Embryonic facial prominence (tissue), 1 donor: ENCODE data around the gene HSPA8.
"Not testable (repeated sequence)": the region's sequence is repeated elsewhere in the genome, so short reads cannot be mapped to it uniquely, and the experiment has no call there.

Experiments
- DNase-seq: peaks from one replicate; pipeline ENCODE4 v3.0.0-alpha.2; 2016; ENCODE audit errors: extremely low spot score

HSPA8 gene

DNA sequence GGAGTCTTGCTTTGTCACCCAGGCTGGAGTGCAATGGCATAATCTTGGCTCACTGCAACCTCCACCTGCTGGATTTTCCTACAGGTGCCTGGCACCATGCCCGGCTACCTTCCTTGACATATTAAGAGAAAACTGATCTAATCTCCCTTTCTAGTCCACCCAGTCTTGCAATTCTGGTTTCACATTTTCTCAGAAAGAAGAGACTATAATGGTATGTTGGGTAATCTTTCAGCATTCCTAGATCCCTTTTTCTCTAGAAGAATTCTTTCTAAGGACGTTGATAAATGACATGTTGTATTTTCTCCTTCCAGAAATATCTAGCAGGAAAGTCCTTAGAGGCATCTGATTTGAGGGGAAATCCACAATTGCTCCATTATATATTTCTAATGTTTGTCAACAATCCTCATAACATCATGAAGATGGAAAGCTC lies 10.4 kb upstream of the HSPA8 start:
- no peak for DNase-seq

DNA sequence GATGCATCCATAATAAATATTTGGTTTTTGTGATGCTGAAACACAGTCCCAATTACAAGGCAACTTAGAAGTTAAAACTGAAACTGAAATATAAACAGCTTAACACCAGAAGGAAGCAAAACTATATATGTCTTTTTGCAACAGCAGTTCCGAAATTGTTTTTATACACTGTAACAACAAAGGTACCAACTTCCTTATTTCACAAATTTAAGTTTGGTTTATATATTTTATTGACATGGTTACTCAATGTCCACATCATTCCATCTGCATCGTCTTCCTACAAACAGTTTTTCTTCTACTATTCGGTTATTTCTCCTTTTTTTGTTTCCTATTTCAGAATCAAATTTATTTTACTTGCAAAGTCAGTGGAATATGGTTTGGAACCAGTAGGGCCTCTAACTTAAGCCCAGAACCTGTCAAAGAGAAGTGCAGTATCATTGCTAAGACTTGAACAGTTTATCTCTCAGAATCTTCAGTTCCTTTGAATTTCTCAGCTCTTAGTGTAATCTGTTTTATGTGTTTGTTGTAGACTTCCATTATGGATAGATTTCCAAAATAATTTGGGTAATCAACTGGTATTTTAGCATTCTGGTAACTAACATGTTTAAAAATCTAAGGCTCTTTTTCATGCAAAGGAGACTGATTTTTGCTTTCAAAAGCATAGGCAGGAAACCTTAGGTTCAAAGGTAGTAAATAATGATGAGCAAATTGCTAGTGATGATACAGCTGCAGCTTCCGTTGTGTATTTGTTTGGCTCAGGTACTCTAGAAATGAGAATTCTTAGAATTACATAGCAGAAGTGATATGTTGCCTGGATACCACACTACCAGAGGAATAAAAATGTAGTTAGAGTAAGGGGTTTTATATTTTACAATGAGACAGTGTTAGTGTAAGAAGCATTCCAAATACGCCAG lies 8.2 kb upstream of the HSPA8 start:
- DNase-seq = no peak

GRCh38 chr11:123065621-123066020 lies 3.7 kb upstream of the HSPA8 start:
- no peak for DNase-seq

- no peak for DNase-seq
Measured at GRCh38 chr11:123063826-123064657, 2.1 kb upstream of the HSPA8 start.

DNA sequence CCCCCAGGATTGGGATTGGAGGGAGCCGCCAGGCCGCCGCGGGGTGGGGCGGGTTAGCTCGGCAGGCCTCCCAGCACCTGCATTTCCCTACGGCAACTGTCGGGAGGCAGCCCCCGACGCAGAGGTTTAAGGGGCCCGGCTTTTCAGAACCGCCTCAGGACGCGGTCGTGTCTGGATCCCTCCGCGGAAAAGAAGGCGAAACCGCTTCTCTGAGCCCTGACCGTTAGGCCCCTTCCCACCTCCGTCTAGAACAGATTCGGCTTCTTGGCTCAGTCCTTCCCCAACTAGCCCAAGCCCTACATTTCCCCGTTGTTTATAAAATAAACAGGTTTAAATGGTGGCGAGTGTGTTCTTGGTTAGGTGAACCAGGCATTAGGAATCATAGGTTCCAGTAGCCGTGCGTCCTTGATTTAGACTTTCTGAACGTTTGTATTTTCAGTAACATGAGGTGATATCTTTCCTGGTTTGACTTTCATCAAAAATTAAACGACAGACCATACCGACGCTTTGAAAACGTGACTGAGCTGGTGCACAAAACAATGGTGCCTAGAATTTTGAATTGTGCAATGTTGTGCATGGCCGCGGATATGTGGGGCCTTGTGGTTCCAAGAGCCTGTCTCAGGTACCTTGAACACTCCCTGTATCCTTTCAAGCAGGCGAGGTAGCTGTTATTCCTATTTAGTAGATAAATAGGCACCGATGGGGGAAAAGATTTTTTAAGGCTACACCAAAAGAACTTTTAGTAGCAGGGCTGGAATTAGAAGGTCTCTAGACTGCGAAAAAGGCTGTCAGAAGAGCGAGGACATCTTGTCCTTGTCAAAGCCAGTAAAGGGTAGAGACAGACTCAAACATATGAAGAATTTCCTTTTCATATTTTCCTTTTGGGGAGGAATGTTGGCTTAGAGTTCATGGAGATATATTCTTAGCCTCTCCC lies 1.2 kb upstream of the HSPA8 start:
- peak; percentile 65 for DNase-seq

DNA sequence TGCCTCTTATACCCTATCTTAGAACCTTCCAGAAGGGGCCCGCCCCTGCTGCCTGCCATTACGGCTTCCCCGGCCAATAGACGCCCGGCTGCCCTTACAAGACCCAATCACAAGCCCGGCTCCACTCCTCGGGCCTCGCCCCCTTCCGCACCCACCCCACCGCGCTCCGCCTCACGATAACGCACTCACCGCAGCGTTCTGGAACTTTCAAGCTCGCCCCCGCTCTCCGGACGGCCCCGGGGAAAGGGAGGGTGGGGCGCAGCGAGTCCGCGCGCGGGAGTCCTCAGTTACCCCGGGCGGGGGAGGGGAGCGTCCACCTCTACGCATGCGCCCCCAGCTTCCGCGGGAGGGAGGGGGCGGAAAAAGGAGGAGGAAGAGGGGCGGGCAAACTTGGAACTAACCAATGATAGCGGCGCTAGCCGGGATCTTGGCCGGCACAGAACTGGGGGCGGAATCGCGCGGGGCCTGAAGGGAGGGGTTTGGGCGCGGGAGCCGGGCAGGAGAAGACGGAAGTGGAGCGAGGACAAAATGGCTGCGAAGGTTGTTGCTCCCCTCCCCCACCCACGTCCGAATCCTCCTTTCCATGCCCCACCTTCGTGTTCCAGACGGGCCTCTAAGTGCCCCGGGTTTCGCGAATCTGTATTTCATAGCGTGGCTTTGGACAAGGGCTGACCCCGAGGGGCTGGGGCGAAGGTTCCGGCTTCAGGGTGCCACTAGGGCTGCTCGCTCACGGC lies 389 bp upstream of the HSPA8 start:
- peak; percentile 99 for DNase-seq

GRCh38 chr11:123060277-123061000 lies 1.5 kb downstream of the HSPA8 start:
- no peak for DNase-seq

GRCh38 chr11:123059041-123059920 lies 2.7 kb downstream of the HSPA8 start:
- DNase-seq = not testable (repeated sequence)

DNA sequence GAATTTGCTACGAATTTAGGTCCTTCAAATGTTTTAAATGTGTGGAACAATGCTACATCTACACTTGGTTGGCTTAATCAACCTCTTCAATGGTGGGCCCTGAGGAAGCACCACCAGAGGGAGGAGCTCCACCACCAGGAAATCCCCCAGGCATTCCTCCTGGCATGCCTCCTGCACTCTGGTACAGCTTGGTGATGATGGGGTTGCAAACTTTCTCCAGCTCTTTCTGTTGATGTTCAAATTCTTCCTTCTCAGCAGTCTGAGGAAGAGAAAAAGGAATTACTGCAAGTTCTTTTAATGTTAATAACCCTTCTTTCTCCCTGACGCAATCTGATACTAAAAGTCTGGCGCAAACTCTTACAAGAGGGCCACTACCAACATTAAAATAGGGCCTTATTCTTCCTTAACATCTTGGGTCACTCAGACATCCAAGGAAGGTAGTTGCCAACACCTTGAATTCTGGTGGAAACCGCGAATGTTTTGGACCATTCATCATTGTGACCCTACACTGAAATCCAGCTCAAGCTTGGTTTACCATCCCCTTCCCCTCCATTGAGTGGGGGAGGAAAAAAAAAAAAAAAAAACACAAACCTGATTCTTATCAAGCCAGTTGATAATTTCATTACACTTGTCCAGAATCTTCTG lies 4.2 kb downstream of the HSPA8 start:
- no peak for DNase-seq

DNA sequence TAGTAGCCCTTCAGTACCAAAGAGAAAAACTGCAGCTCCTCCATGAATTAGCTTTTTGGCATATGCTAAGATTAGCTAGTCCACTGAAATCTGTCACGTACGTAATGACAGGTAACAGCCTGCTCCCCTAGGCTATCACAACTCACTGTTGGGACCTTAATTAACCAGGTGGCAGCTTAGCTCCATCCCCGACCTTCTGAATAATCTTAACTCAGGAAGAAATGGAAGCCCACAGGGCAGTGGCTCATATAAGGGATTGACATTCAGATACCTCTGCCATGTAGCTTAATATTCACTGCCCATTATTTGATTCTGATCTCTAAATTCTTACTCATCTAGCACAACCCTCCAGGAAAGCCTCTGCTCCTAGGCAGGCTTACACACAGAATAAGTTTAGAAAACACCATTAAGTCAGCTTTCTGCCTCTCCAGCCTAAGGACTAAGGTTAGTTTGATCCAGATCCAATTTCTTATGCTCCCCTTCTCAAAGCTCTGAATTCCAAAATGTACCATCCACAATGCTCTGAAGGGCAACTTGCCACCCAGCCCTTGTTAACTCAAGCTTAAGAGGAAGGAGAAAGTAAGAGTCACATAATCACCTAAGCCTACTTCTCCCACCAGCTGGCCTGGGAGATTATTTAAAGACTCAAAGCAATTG lies 5.0 kb downstream of the HSPA8 start:
- no peak for DNase-seq

- no peak for DNase-seq
Measured at GRCh38 chr11:123055191-123055901, 6.6 kb downstream of the HSPA8 start.

GRCh38 chr11:123054301-123055065 lies 7.5 kb downstream of the HSPA8 start:
- DNase-seq = peak; percentile 61

- DNase-seq = no peak
Measured at GRCh38 chr11:123052901-123053721, 8.8 kb downstream of the HSPA8 start.

DNA sequence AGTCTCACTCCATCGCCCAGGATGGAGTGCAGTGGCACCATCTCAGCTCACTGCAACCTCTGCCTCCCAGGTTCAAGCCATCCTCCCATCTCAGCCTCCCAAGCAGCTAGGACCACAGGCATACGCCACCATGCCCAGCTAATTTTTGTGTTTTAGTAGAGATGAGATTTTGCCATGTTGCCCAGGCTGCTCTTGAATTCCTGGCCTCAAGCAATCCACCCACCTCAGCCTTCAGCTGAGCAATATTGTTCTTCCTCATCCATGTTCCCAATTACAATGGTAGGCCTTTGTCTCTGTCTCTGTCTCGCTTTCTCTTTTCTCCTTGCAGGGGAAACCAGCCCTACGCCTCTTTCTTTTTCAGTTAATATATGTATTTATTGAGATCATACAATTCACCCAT lies 10.3 kb downstream of the HSPA8 start:
- no peak for DNase-seq

DNA sequence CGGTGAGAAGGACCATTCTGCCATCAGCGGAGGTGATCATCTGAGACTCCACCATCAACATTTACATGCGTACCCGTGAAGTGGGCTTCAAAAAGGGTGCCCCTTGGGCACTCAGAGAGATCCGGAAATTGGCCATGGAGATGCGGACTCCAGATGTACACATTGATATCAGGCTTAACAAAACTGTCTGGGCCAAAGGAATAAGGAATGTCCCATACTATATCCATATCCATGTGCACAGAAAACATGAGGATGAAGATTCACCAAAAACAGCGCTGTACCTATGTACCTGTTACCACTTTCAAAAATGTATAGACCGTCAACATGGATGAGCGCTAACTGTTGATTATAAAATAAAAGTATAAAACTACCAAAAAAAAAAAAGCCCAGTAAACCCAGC lies 10.8 kb downstream of the HSPA8 start:
- DNase-seq = no peak

DNA sequence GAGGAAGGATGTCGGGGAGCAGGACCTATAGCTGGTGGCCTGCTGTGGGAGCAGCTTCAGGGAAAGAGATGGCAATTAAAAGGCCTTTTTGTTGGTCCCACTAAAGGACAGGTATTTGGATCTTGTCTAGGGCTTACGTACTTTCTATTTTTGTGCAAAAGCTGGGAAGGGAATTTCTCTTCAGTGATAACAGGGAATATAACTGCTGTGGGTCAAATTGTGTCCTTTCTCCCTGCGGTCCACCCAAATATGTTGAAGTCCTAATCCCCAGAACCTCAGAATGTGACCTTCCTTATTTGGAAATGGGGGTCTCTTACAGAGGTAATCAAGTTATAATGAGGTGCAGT lies 14.0 kb downstream of the HSPA8 start:
- DNase-seq = no peak
